Measurements from ENCODE around the gene TIMM44. TPM values are rescaled to one million over a fixed set of nuclear protein-coding genes. Genes with fewer than 3 reads are reported as not detected.
"Not testable (repeated sequence)": the region's sequence is repeated elsewhere in the genome, so short reads cannot be mapped to it uniquely, and the experiment has no call there.

TIMM44 gene
- total and polyA plus RNA-seq, 4 donors: 17.7 to 35.8 (median 26.6) TPM

GRCh38 chr19:7931221-7932061 lies 12.0 kb downstream of the TIMM44 start:
- Histone ChIP-seq H3K36me3 (ENCODE audit: control insufficient read depth in 4 of 4, insufficient read depth in 3 of 4, low read depth in 1 of 4, low read length in 3 of 4) (peaks cover 12 to 43% (median 29%) of the 10 kb centered on the region in 4 donors), H3K27ac (ENCODE audit: low read depth in 1 of 2, low read length in 2 of 2) (no peak overlapping the region), H3K9ac (ENCODE audit: low read depth in 1 of 2, low read length in 2 of 2) (no peak overlapping the region), H3K27me3 (ENCODE audit: control insufficient read depth in 4 of 4, insufficient read depth in 4 of 4, low read length in 3 of 4) (no peaks in the 10 kb centered on the region), H3K4me1 (ENCODE audit: control insufficient read depth in 4 of 4, insufficient read depth in 4 of 4, low read length in 3 of 4) (peaks cover 0 to 3% (median 2%) of the 10 kb centered on the region in 4 donors), H3K4me3 (ENCODE audit: low read depth in 1 of 3, low read length in 3 of 3) (no peak overlapping the region), H3K9me3 (ENCODE audit: control insufficient read depth in 4 of 4, low read length in 3 of 4) (no peaks in the 10 kb centered on the region)
- WGBS: 94% methylated on average over 36 of the region's 36 CpGs
- DNase-seq (ENCODE audit: low spot score): no peak
- TF ChIP-seq HNF4G (IDR thresholded peaks at IDR 0.05) (no peak), MAX (IDR thresholded peaks at IDR 0.05) (no peak), JUND (IDR thresholded peaks at IDR 0.05) (no peak), FOXA2 (IDR thresholded peaks at IDR 0.05) (no peak), EGR1 (IDR thresholded peaks at IDR 0.05; ENCODE audit: low read depth in 2 of 2) (no peak), RXRA (IDR thresholded peaks at IDR 0.05) (no peak), ATF3 (IDR thresholded peaks at IDR 0.05) (no peak), RAD21 (IDR thresholded peaks at IDR 0.05) (no peak), FOXA1 (IDR thresholded peaks at IDR 0.05) (no peak), HNF4A (conservative IDR thresholded peaks at IDR 0.05) (no peak), CTCF (IDR thresholded peaks at IDR 0.05; ENCODE audit: low read depth, low read length, missing input control) (no peak)

- H3K9ac ChIP-seq (ENCODE audit: low read depth in 1 of 2, low read length in 2 of 2): no peak overlapping the region
- no peak for DNase-seq (ENCODE audit: low spot score)
- no peak overlapping the region for H3K27ac ChIP-seq (ENCODE audit: low read depth in 1 of 2, low read length in 2 of 2)
- no peaks in the 10 kb centered on the region for H3K27me3 ChIP-seq (ENCODE audit: control insufficient read depth in 4 of 4, insufficient read depth in 4 of 4, low read length in 3 of 4)
- no peak for TF ChIP-seq FOXA1 (IDR thresholded peaks at IDR 0.05)
- no peak for TF ChIP-seq GABPA (IDR thresholded peaks at IDR 0.05 in 1 of 2, conservative IDR thresholded peaks at IDR 0.05 in 1 of 2)
- no peak for TF ChIP-seq JUND (IDR thresholded peaks at IDR 0.05)
- TF ChIP-seq TAF1 (conservative IDR thresholded peaks at IDR 0.05): no peak
- no peak for TF ChIP-seq MAX (IDR thresholded peaks at IDR 0.05)
- TF ChIP-seq HNF4G (IDR thresholded peaks at IDR 0.05): no peak
- no peak for TF ChIP-seq FOXA2 (IDR thresholded peaks at IDR 0.05)
- no peak for TF ChIP-seq HNF4A (conservative IDR thresholded peaks at IDR 0.05)
- TF ChIP-seq NR2F2 (IDR thresholded peaks at IDR 0.05): no peak
- no peak for TF ChIP-seq REST (IDR thresholded peaks at IDR 0.05)
- no peak for TF ChIP-seq RXRA (IDR thresholded peaks at IDR 0.05)
- no peak for TF ChIP-seq ZBTB33 (IDR thresholded peaks at IDR 0.05)
- no peak for TF ChIP-seq ATF3 (IDR thresholded peaks at IDR 0.05)
- H3K36me3 ChIP-seq (ENCODE audit: control insufficient read depth in 4 of 4, insufficient read depth in 3 of 4, low read depth in 1 of 4, low read length in 3 of 4): peaks cover 12 to 43% (median 27%) of the 10 kb centered on the region in 4 donors
- no peak overlapping the region for H3K4me3 ChIP-seq (ENCODE audit: low read depth in 1 of 3, low read length in 3 of 3)
- peaks cover 3 to 6% (median 5%) of the 10 kb centered on the region in 4 donors for H3K4me1 ChIP-seq (ENCODE audit: control insufficient read depth in 4 of 4, insufficient read depth in 4 of 4, low read length in 3 of 4)
- H3K9me3 ChIP-seq (ENCODE audit: control insufficient read depth in 4 of 4, low read length in 3 of 4): no peaks in the 10 kb centered on the region
- WGBS: 91% methylated on average over 7 of the region's 7 CpGs
These were observed 12.7 kb downstream of the TIMM44 start for GRCh38 chr19:7930765-7931164.

- not testable (repeated sequence) for H3K27ac ChIP-seq (ENCODE audit: low read depth in 1 of 2, low read length in 2 of 2)
These were observed 13.4 kb downstream of the TIMM44 start for GRCh38 chr19:7930030-7930429.

More at GRCh38 chr19:7930030-7930429, 13.4 kb downstream of the TIMM44 start:
- Histone ChIP-seq H3K36me3 (ENCODE audit: control insufficient read depth in 4 of 4, insufficient read depth in 3 of 4, low read depth in 1 of 4, low read length in 3 of 4) (peaks cover 12 to 40% (median 24%) of the 10 kb centered on the region in 4 donors), H3K4me1 (ENCODE audit: control insufficient read depth in 4 of 4, insufficient read depth in 4 of 4, low read length in 3 of 4) (peaks cover 8 to 11% (median 9%) of the 10 kb centered on the region in 4 donors)
- WGBS: 94% methylated on average over 11 of the region's 11 CpGs
- H3K9me3 ChIP-seq (ENCODE audit: control insufficient read depth in 4 of 4, low read length in 3 of 4); H3K9ac ChIP-seq (ENCODE audit: low read depth in 1 of 2, low read length in 2 of 2); DNase-seq (ENCODE audit: low spot score); H3K27me3 ChIP-seq (ENCODE audit: control insufficient read depth in 4 of 4, insufficient read depth in 4 of 4, low read length in 3 of 4); H3K4me3 ChIP-seq (ENCODE audit: low read depth in 1 of 3, low read length in 3 of 3): not testable (repeated sequence)
